Measurements from ENCODE around the gene PTPN4.
"Not testable (repeated sequence)": the region's sequence is repeated elsewhere in the genome, so short reads cannot be mapped to it uniquely, and the experiment has no call there.

The PTPN4 gene

GRCh38 chr2:120014226-120014980, 254.7 kb downstream of the PTPN4 start:
- no peak for ATAC-seq
- no peak for DNase-seq

DNA sequence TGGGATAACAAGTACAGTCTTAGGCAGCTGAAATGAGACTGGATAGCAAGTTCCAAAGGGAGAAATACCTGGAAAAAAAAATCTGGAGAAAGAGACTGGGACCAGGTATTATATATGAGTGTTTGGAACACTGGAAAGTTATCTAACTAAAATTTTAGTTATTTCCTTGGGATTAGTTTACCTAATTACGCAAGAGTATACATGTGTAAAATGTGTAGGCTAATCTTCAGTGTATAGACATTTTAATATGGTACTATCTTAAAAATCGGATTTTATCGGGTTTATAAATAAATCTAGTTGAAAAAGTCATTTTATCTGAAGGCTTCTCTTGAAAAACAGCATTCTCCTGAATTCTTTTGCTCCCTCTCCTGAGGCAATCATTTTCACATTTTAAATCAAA, 257.1 kb downstream of the PTPN4 start:
- DNase-seq: no peak
- ATAC-seq: no peak

DNA sequence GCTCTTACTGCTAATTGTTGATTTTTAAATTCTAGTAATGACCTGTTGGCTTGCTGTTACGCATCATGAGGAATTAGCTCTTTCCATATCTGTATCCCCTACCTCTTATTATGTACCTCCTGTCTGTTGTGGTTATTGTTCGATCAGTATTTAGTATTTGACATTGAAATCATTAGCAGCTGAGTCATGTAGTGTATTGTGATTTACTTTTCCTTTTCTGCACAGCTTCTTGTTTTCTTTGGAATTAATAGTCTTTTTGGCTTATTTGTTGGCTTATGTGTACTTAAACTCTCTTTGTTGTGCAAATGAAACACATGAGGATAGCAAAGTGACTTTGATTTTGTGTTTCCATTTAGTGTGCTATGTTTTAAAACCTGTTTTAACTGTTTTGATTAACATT, 257.5 kb downstream of the PTPN4 start:
- DNase-seq (no peak), ATAC-seq (no peak)

DNA sequence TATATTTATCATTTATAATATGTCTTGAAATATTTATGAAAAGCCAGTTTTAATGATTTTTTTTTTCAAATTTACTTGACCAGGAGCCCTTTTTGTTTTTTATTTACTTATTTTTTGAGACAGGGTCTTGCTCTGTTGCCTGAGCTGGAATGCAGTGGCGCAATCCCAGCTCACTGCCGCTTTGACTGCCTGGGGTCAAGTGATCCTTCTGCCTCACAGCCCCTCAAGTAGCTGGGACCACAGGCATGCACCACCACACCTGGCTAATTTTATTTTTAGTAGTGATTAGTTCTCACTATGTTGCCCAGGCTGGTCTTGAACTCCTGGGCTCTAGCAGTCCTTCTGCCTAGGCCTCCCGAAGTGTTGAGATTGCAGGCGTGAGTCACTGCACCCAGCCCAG, 258.8 kb downstream of the PTPN4 start:
- DNase-seq (no peak), ATAC-seq (no peak)

GRCh38 chr2:120020554-120020953, 260.8 kb downstream of the PTPN4 start:
- DNase-seq: no peak

DNA sequence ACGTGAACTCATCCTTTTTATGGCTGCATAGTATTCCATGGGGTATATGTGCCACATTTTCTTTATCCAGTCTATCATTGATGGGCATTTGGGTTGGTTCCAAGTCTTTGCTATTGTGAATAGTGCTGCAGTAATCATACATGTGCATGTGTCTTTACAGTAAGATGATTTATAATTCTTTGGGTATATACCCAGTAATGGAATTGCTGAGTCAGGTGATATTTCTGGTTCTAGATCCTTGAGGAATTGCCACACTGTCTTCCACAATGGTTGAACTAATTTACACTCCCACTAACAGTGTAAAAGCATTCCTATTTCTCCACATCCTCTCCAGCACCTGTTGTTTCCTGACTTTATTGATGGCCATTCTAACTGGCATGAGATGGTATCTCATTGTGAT, 262.8 kb downstream of the PTPN4 start:
- ATAC-seq, DNase-seq: not testable (repeated sequence)

More at GRCh38 chr2:120020554-120020953, 260.8 kb downstream of the PTPN4 start:
- no peak for ATAC-seq

- ATAC-seq: no peak
Measured at GRCh38 chr2:120026890-120027289, 267.2 kb downstream of the PTPN4 start.

GRCh38 chr2:120028795-120029194, 269.1 kb downstream of the PTPN4 start:
- ATAC-seq: no peak
- DNase-seq: no peak

More at GRCh38 chr2:120026890-120027289, 267.2 kb downstream of the PTPN4 start:
- DNase-seq: no peak

DNA sequence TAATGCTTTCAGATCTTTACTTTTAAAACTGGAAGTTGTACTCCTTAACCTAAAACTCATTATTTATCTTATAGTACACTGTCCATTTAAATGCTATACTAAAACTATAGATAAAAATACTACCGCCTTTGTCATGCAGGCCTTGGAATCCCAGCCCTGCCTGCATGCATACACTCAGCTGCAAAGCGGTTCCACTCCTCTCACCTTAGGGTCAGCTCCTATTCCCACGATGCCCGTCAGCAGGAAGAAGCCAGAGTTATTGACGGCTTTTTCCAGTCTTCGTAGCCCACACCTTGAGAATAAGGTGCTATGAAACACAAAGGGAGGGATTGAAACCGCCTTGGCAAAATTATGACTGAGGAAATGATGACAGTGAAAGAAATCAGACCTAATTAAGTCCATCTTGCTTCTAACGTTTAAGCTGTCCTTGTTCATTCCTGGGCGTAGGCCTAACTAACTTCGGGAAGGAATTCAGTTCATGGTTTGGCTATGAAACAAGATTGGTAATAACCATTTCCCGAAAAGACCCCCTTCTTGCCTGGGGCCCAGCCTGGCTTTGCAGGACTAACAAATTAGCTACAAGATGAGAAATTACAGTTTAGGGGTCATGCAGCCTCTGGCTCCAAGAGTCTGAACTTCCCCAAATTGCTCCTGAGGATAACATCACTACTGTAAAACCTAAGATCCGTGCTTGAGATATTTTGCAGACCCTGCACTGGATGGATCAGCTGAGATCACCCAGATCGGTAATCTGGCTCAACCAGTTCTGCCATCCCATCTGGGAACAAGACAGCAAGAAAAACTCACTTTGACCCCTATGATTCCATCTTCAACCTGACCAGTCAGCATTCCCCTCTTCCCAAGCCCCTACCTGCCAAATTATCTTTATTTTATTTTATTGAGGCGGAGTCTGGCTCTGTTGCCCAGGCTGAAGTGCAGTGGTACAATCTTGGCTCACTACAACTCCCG, 270.2 kb downstream of the PTPN4 start:
- ATAC-seq: no peak
- no peak for DNase-seq

DNA sequence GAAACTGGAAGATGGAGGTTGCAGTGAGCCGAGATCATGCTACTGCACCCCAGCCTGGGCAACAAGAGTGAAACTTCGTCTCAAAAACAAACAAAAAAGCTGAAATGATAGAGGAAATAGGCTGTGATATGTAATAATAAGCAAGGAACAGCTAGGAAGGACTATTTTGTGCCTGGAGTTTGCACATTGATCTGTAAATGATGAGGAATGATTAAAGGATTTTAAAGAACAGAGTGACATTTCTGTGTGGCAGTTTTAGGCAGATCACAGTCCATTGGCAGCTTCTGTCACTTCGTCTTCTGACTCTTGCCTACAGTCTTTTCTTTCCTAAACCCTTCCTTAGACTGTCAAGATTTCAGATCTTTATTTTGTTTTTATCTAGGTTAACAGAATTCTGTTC, 272.6 kb downstream of the PTPN4 start:
- ATAC-seq: no peak
- no peak for DNase-seq
